Retinal pigment epithelial cell (primary cell): ENCODE results near the gene HSDL2.

Experiments
- DNase-seq: peaks from one replicate; pipeline ENCODE4 v3.0.0-alpha.2; 2010; ENCODE audit warnings: low read depth
- H3K4me3 ChIP-seq: 2 replicates; pipeline ENCODE4 v1.5.1; 2011; ENCODE audit warnings: mild to moderate bottlenecking, low read length, control low read depth, moderate library complexity
- TF ChIP-seq, protein P1 (sequence below): conservative IDR thresholded peaks from 2 replicates; pipeline ENCODE4 v1.5.1; 2011; ENCODE audit warnings: low read depth, low read length, control low read depth, inconsistent platforms

Gene HSDL2

DNA sequence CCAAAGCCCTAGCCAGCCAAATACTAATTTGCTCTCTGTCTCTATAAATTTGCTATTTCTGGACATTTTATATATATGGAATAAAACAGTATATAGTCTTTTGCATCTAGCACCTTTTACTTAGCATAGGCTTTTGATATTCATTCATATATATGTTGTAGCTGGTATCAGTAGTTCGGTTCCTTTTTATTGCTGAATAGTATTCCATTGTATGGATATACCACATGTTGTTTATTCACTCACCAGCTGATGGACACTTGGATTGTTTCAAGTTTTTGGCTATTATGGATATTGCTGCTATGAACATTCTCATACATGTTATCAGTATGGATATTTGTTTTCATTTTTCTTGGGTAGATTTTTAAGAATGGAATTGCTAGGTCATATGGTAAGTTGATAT is 82.9 kb downstream of the HSDL2 start:
- H3K4me3 ChIP-seq = no peak overlapping the region
- DNase-seq = no peak
- TF ChIP-seq, protein P1, sequence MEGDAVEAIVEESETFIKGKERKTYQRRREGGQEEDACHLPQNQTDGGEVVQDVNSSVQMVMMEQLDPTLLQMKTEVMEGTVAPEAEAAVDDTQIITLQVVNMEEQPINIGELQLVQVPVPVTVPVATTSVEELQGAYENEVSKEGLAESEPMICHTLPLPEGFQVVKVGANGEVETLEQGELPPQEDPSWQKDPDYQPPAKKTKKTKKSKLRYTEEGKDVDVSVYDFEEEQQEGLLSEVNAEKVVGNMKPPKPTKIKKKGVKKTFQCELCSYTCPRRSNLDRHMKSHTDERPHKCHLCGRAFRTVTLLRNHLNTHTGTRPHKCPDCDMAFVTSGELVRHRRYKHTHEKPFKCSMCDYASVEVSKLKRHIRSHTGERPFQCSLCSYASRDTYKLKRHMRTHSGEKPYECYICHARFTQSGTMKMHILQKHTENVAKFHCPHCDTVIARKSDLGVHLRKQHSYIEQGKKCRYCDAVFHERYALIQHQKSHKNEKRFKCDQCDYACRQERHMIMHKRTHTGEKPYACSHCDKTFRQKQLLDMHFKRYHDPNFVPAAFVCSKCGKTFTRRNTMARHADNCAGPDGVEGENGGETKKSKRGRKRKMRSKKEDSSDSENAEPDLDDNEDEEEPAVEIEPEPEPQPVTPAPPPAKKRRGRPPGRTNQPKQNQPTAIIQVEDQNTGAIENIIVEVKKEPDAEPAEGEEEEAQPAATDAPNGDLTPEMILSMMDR = no peak

DNA sequence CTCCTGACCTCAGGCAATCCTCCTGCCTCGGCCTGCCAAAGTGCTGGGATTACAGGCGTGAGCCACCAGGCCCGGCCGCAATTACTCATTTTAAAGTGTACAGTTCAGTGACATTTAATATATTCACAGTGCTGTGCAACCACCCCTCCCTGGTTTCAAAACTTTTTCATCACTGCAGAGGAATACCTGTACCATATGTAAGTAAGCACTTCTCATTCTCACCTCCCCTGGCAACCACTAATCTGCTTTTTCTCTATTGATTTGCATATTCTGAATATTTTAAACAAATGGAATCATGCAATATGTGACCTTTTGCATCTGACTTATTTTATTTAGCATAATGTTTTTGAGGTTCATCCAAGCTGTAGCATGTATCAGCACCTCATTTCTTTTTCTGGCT is 85.4 kb downstream of the HSDL2 start:
- no peak overlapping the region for H3K4me3 ChIP-seq
- TF ChIP-seq, protein P1 = no peak

DNA sequence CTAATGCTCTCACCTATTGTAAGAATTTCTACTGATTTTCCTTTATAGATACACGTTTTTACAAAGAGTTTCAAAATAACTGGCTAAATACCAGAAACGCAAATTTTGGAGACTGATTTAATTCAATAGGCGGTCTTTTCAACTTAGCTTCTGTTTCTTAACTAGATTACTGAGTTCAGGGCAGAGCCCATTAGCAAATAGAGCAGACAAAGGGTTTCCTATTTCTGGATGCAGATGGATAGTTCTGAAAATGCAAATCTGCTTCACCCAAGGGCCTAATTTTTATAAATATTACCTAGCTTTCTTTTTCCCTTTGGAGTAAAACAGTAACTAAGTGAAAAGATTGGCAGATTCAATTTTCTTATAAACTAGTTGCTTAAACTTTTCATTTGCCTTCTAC is 93.1 kb downstream of the HSDL2 start:
- TF ChIP-seq, protein P1 = no peak
- no peak for DNase-seq
- no peak overlapping the region for H3K4me3 ChIP-seq

More for the DNA sequence above, 85.4 kb downstream of the HSDL2 start:
- DNase-seq = no peak

DNA sequence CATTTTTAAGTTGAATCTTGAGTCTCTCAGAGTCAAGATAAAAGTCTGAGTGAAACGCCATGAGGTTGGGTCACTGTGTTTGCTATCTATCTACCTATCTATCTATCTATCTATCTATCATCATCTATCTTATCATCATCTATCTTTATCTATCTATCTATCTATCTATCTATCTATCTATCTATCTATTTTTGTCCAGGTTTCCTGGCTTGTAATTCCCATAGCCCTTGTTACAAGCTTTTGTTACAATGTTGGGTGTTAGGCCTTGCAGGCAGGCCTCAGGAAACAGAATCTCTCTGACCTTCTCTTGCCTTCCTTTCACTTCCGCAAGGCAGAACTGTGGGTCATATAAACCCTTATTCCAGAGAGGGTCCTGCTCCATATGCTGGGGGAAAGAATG is 94.1 kb downstream of the HSDL2 start:
- DNase-seq = no peak
- TF ChIP-seq, protein P1 = no peak
- no peak overlapping the region for H3K4me3 ChIP-seq

DNA sequence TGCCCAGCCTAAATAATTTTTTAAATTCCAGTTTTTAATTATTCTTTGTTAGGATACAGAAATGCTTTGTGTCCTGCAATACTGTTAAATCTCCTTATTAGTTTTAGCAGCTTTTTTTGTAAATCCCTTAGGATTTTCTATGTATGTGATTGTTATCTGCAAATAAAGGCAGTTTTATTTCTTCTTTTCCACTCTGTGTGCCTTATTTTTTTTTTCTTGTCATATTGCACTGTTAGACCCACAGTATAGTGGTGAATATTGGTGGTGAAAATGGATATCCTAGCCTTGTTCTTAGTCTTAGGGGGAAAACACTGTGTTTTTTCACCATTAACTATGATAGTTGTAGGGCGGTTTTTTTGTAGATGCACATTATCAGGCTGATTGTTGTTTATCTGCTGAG is 95.4 kb downstream of the HSDL2 start:
- no peak for DNase-seq
- H3K4me3 ChIP-seq = no peak overlapping the region
- TF ChIP-seq, protein P1 = no peak

DNA sequence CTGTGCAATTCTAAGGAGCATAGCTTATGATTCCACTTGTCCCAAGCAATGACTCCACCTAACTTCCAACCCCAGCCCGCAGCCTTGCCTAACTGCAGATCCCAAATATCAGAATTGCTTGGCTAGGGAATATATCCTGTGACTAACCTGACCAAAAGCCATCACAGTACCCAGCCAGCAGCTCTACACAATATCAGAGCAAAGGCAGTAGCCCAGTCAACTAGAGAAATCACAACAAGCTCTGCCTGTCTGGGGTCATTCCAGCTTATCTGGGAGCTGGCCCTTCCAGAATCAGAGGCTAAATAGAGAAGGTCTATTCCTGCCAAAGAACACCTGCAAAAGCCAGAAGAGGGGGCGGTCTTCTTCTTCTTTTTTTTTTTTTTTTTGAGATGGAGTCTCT is 97.4 kb downstream of the HSDL2 start:
- TF ChIP-seq, protein P1 = no peak
- no peak for DNase-seq
- no peak overlapping the region for H3K4me3 ChIP-seq

DNA sequence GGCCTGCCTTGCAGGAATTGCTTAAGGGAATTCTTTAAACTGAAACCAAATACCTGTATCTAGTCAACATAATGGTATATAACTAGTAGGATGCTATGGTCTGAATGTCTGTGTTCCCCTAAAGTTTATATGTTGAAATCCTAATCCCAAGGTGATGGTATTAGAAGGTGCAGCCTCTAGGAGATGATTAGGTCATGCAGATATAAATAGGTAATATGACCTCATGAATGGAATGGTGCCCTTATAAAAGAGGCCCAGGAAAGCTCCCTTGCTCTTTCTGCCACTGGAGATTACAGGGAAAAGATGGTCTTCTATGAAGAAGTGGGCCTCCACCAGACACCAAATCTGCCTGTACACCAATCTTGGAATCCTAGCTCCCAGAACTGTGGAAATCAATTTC is 99.3 kb downstream of the HSDL2 start:
- TF ChIP-seq, protein P1 = no peak
- H3K4me3 ChIP-seq = no peak overlapping the region
- no peak for DNase-seq
